AG20443 (cell line): ENCODE results near the gene TYW1B.
"Not testable (repeated sequence)": the region's sequence is repeated elsewhere in the genome, so short reads cannot be mapped to it uniquely, and the experiment has no call there.

Source experiments
- DNase-seq: peaks from one replicate; pipeline ENCODE4 v3.0.0; 2012; ENCODE audit warnings: low spot score, mixed read lengths

Gene TYW1B

GRCh38 chr7:72827839-72828591 lies at the start of gene TYW1B:
TYW1B (minus strand) TSS chr7:72828200; CDS start chr7:72828075, 125 bp downstream.
- DNase-seq = peak; percentile 89

- DNase-seq = not testable (repeated sequence)
Observed at GRCh38 chr7:72867591-72867990, 39.6 kb upstream of the TYW1B start.

- DNase-seq = not testable (repeated sequence)
Observed at GRCh38 chr7:72858846-72859400, 30.9 kb upstream of the TYW1B start.

GRCh38 chr7:72857925-72858324 lies 29.9 kb upstream of the TYW1B start:
- peak; percentile 11 for DNase-seq

GRCh38 chr7:72855261-72855660 lies 27.3 kb upstream of the TYW1B start:
- not testable (repeated sequence) for DNase-seq

GRCh38 chr7:72852937-72853336 lies 24.9 kb upstream of the TYW1B start:
- DNase-seq = not testable (repeated sequence)

- DNase-seq = not testable (repeated sequence)
Observed at GRCh38 chr7:72850746-72851145, 22.7 kb upstream of the TYW1B start.

GRCh38 chr7:72844146-72844545 lies 16.1 kb upstream of the TYW1B start:
- DNase-seq = not testable (repeated sequence)

GRCh38 chr7:72843166-72843565 lies 15.2 kb upstream of the TYW1B start:
- not testable (repeated sequence) for DNase-seq

- not testable (repeated sequence) for DNase-seq
Observed at GRCh38 chr7:72840966-72841511, 13.0 kb upstream of the TYW1B start.

GRCh38 chr7:72838315-72838714 lies 10.3 kb upstream of the TYW1B start:
- DNase-seq = not testable (repeated sequence)

GRCh38 chr7:72837291-72837690 lies 9.3 kb upstream of the TYW1B start:
- DNase-seq = not testable (repeated sequence)

- not testable (repeated sequence) for DNase-seq
Observed at GRCh38 chr7:72830567-72830966, 2.6 kb upstream of the TYW1B start.

- DNase-seq = not testable (repeated sequence)
Observed at GRCh38 chr7:72829687-72830354, 1.8 kb upstream of the TYW1B start.

- DNase-seq = peak; percentile 84
Observed at GRCh38 chr7:72829291-72829686, 1.3 kb upstream of the TYW1B start.

- not testable (repeated sequence) for DNase-seq
Observed at GRCh38 chr7:72823765-72824732, 4.0 kb downstream of the TYW1B start.

- DNase-seq = not testable (repeated sequence)
Observed at GRCh38 chr7:72822497-72822896, 5.5 kb downstream of the TYW1B start.

- DNase-seq = not testable (repeated sequence)
Observed at GRCh38 chr7:72818663-72819361, 9.2 kb downstream of the TYW1B start.

GRCh38 chr7:72817661-72818060 lies 10.3 kb downstream of the TYW1B start:
- DNase-seq = not testable (repeated sequence)

- not testable (repeated sequence) for DNase-seq
Observed at GRCh38 chr7:72816370-72817157, 11.4 kb downstream of the TYW1B start.
